Stomach smooth muscle (tissue), 2 donors: Measurements from ENCODE around the gene OLFM4.

Experiments
- H3K27ac ChIP-seq: one replicate; pipeline ENCODE4 v1.7.0; 2013; ENCODE audit warnings: mild to moderate bottlenecking, low read length, inconsistent platforms
- H3K27me3 ChIP-seq, 2 donors: one replicate each; pipeline ENCODE4 v1.7.0; 2013; ENCODE audit warnings: low read length in 2 of 2; ENCODE audit not compliant: insufficient read depth in 2 of 2, control insufficient read depth in 1 of 2
- H3K36me3 ChIP-seq, 2 donors: one replicate each; pipeline ENCODE4 v1.7.0; 2013; ENCODE audit warnings: low read length in 2 of 2; ENCODE audit not compliant: control insufficient read depth in 2 of 2, insufficient read depth in 2 of 2
- H3K4me1 ChIP-seq: one replicate; pipeline ENCODE4 v1.7.0; 2013; ENCODE audit warnings: low read length; ENCODE audit not compliant: control insufficient read depth, insufficient read depth
- H3K4me3 ChIP-seq, 2 donors: one replicate each; pipeline ENCODE4 v1.7.0; 2013; ENCODE audit warnings: low read length in 2 of 2
- H3K9ac ChIP-seq, 2 donors: one replicate each; pipeline ENCODE4 v1.7.0; 2013; ENCODE audit warnings: low read length in 2 of 2, mild to moderate bottlenecking in 1 of 2
- H3K9me3 ChIP-seq, 2 donors: one replicate each; pipeline ENCODE4 v1.7.0; 2013; ENCODE audit warnings: low read length in 2 of 2; ENCODE audit not compliant: control insufficient read depth in 2 of 2
- donor health status: healthy.
- donor health status: Pancreatic carcinoma.

The OLFM4 gene

DNA sequence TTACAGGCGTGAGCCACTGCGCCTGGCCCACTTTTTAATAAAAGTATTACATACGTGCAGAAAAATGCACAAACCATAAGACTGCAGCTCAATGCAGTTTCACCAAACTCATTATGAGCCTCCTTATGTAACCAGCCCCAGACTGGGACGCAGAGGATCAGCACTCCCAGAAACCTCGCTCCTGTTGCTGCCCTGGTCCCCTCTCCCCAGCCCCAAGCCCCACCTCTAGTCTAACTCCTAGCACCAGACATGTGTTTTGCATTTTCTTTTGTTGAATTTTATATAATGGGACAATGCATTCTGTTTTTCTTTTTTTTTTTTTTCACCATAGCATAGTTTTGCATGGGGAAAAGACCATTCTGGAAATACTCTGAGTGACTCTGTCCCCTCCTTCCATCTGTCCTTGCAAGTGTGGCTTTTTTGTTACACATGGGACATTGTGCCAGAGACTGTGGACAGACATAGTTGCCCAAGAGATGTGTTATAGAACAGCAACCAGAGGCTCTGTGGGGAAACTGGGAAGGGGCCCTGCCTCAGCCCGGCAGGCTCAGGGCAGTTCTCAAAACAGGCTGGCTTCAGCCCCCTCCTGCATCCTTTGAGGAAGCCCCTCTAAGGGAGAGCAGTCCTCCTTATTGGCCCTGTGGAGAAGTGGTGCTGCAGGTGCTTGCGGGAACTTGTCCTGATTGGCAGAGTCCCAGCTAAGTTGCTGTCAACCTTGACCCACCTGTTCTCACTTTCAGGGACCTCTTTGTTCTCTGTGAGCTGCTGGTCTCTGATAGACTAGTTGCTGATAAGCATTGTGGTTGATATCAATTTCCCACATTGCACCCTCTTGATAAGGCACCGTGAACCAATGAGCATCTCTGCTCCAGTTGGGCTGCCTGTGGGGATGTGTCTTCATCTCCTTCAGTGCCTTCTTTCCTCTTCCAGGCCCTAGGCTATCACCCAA lies 13.8 kb upstream of the OLFM4 start:
- H3K9ac ChIP-seq = no peak overlapping the region
- no peak overlapping the region for H3K4me3 ChIP-seq
- H3K4me1 ChIP-seq = no peaks in the 10 kb centered on the region
- peaks cover 0 to 4% of the 10 kb centered on the region in 2 donors for H3K9me3 ChIP-seq
- H3K36me3 ChIP-seq = no peaks in the 10 kb centered on the region
- H3K27me3 ChIP-seq = no peaks in the 10 kb centered on the region
- no peak overlapping the region for H3K27ac ChIP-seq

DNA sequence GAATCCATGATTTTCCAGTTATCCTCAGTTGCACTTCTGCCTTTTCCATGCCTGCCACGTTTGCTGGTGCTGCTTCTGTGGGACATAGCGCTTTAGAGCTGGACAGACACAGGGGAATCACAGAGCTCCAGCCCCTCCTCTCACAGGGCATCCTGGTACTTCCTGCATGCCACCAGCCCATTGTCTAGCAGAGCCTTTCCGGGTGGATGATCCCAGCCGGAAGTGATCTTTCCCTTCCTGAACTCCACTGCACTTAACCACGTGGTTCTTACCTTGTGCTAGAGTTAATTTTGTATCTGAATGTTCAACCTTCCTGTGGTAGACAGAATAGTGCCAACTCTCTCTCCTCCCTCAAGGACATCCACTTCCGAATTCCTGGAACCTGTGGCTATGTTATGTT lies 12.6 kb upstream of the OLFM4 start:
- Histone ChIP-seq H3K27ac (no peak overlapping the region), H3K36me3 (no peaks in the 10 kb centered on the region), H3K27me3 (peaks cover 0 to 1% of the 10 kb centered on the region in 2 donors), H3K4me3 (no peak overlapping the region), H3K9ac (no peak overlapping the region), H3K4me1 (no peaks in the 10 kb centered on the region), H3K9me3 (peaks cover 0 to 4% of the 10 kb centered on the region in 2 donors)

DNA sequence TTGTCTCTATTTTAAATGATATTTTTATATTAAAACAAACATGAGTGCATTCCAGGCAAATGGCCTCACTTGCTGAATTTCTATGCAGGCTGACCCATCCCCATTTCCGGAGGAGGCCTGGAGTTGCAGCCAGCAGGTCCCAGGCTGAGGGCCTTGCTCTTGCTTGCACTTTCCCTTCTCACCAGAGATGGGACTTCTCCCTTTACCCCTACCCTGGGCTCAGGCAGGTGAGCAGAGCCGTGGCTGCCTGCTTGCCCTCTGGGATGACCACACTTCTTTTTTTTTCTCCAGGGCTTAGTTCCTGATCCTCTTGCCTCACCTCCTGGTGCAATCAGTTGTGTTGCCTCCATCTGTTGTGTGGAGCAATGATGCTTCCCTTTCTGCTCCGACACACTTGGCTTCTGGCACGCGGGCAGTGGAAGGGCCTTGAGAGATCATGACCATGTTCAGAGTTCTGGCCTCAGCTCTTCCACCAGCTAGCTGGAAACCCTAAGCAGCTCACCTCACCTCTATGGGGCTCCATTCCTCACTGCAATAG lies 11.1 kb upstream of the OLFM4 start:
- Histone ChIP-seq H3K9ac (no peak overlapping the region), H3K27ac (no peak overlapping the region), H3K4me1 (no peaks in the 10 kb centered on the region), H3K36me3 (no peaks in the 10 kb centered on the region), H3K27me3 (peaks cover 0 to 3% of the 10 kb centered on the region in 2 donors), H3K9me3 (peaks cover 0 to 4% of the 10 kb centered on the region in 2 donors), H3K4me3 (no peak overlapping the region)

DNA sequence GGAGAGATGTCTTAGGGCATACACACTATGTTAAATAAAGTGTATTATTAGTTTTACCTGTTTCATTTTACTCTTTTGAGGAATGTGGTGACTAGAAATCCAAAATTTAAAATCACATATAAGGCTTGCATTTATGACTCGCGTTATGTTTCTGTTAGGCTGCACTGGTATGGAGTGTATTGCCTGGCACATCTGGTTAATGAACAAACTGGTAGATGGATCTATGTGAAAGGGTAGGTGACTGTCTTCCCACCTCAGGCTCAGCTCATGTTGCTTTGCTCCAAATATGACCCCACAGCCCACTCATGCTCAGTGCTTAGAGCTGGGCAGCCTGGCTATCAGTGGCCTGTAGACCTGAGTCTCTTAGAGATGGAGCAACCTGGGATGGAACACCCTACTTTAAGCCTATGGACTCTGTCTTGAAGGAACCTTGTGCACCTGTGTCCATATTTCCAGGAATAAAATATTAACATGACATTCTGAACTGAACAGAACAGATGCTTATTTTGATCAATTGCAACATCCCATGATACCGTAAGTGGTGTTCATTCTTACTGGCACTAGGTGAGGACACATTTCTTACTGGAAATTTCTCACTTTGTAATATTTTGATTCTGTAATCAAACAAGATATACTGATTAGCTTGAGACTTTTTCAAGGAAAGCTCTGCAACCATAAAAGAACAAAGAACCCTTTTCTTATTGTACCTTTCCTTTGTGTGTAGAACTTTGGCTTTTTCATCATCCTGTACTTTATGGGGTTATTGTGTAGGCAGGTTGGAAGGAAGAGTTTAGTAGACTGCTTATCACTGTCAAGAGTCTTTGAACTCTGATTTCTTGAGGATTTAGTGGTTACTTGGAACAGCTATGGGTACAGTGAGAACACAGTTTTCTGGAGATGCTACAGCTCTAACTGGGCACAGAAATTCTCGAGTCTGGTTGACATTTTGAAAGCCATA lies 9.6 kb upstream of the OLFM4 start:
- no peaks in the 10 kb centered on the region for H3K4me1 ChIP-seq
- H3K27me3 ChIP-seq = peaks cover 0 to 3% of the 10 kb centered on the region in 2 donors
- H3K9me3 ChIP-seq = peaks cover 0 to 4% of the 10 kb centered on the region in 2 donors
- H3K27ac ChIP-seq = no peak overlapping the region
- H3K36me3 ChIP-seq = no peaks in the 10 kb centered on the region
- no peak overlapping the region for H3K9ac ChIP-seq
- H3K4me3 ChIP-seq = no peak overlapping the region

DNA sequence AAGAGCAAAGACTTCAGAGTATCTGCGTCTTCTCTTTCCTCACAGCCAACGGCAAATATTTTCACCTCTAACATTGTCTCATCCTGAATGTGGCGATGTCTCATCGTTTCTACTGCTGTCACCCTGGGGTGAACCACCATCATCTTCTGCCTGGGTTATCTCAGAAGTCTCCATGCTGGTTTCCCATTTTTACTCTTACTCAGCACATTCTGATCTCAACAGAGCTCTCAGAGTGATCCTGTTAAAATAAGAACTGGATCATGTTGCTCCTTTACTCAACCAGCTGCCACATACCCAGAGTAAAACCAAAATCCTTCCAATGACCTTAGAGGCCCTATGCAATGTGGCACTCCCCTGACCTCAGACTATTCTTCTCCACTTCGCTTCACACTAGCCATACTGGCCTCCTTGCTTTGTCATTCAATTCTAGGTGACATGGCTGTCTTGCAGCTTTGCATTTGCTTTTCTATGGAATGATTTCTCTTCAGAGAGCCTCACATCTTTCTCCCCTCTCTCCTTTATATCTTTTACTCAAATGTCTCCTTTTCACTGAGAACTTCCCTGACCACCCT lies 7.8 kb upstream of the OLFM4 start:
- no peak overlapping the region for H3K4me3 ChIP-seq
- H3K27me3 ChIP-seq = peaks cover 3 to 6% of the 10 kb centered on the region in 2 donors
- H3K4me1 ChIP-seq = no peaks in the 10 kb centered on the region
- no peaks in the 10 kb centered on the region for H3K36me3 ChIP-seq
- no peak overlapping the region for H3K9ac ChIP-seq
- peaks cover 0 to 4% of the 10 kb centered on the region in 2 donors for H3K9me3 ChIP-seq
- H3K27ac ChIP-seq = no peak overlapping the region

DNA sequence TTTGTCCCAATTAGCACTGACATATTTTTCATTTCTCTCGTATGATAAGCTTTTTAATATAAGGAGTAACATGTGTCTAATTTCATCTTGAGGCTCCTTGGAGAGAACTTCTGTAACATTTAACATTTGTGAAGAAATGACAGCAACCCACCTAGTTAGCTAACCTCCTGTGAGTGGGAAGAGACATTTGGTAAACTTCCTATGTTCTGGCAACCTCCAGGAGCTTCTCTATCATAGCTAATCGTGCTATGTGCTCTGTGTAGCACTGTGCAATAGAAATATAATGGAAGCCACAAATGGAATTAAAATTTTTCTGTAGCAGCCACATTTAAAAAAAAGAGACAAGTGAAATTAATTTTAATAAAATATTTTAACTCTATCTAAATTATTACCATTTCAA lies 5.4 kb upstream of the OLFM4 start:
- H3K9ac ChIP-seq = no peak overlapping the region
- no peaks in the 10 kb centered on the region for H3K9me3 ChIP-seq
- H3K36me3 ChIP-seq = no peaks in the 10 kb centered on the region
- H3K27ac ChIP-seq = no peak overlapping the region
- no peaks in the 10 kb centered on the region for H3K4me1 ChIP-seq
- H3K4me3 ChIP-seq = no peak overlapping the region
- peaks cover 3 to 6% of the 10 kb centered on the region in 2 donors for H3K27me3 ChIP-seq

DNA sequence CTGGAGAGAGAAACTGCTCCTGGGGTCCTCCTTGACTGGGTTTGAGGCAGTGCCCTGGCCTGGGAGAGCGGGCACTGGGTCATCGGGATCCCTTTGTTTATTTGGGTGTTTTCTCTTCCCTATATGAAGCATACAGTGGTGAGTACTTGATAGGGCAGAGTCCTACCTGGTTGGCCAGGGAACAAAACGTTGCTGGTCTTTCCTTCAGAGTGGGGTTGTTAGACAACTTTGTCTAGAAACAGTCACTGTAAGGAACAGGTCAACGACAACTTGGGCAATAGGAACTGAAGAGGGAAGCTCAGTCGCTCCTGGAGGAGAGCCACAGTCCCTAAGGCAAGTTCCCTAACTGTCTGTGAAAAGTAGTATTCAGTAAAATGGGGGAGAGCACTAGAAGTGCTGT lies 550 bp upstream of the OLFM4 start:
- no peak overlapping the region for H3K9ac ChIP-seq
- H3K4me3 ChIP-seq = no peak overlapping the region
- peaks cover 2 to 3% of the 10 kb centered on the region in 2 donors for H3K27me3 ChIP-seq
- no peaks in the 10 kb centered on the region for H3K9me3 ChIP-seq
- H3K27ac ChIP-seq = no peak overlapping the region
- no peaks in the 10 kb centered on the region for H3K4me1 ChIP-seq
- no peaks in the 10 kb centered on the region for H3K36me3 ChIP-seq

GRCh38 chr13:53032849-53033248 lies 4.2 kb downstream of the OLFM4 start:
- Histone ChIP-seq H3K4me3 (no peak overlapping the region), H3K36me3 (no peaks in the 10 kb centered on the region), H3K4me1 (no peaks in the 10 kb centered on the region), H3K27me3 (peaks cover 0 to 5% of the 10 kb centered on the region in 2 donors), H3K9me3 (no peaks in the 10 kb centered on the region), H3K27ac (no peak overlapping the region), H3K9ac (no peak overlapping the region)

DNA sequence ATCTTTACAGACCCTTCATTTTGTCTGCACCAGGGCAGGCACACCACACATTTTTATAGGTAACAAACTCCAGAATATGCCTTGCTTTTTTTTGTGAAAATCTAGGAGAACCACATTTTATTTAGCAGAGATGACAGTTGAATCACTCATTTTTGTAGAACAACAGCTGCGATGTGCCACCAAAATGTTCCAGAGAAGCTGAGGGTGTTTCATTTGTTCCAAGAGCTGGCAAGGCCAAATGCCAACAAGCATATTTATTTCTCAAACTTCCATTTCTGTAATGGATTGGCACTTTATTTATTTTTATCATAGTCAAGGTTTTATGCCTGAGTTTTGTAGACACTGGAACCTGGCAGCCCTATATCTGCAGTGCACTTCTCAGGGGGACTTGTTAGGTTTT lies 10.4 kb downstream of the OLFM4 start:
- Histone ChIP-seq H3K9me3 (no peaks in the 10 kb centered on the region), H3K4me3 (no peak overlapping the region), H3K4me1 (no peaks in the 10 kb centered on the region), H3K27me3 (peaks cover 0 to 5% of the 10 kb centered on the region in 2 donors), H3K9ac (no peak overlapping the region), H3K36me3 (no peaks in the 10 kb centered on the region), H3K27ac (no peak overlapping the region)

GRCh38 chr13:53041968-53042516 lies 13.4 kb downstream of the OLFM4 start:
- Histone ChIP-seq H3K36me3 (no peaks in the 10 kb centered on the region), H3K27ac (no peak overlapping the region), H3K27me3 (peaks cover 0 to under 1% of the 10 kb centered on the region in 2 donors), H3K9ac (no peak overlapping the region), H3K9me3 (no peaks in the 10 kb centered on the region), H3K4me3 (no peak overlapping the region), H3K4me1 (no peaks in the 10 kb centered on the region)
